CD14-positive monocyte (primary cell): ENCODE measurements around the gene DTL. TPM values are rescaled to one million over a fixed set of nuclear protein-coding genes. Genes with fewer than 3 reads are reported as not detected.

Experiments
- DNase-seq, 3 donors: peaks; one replicate each; pipeline ENCODE4 v3.0.0-alpha.2; 2011 to 2022
- H2AFZ ChIP-seq: 2 replicates; pipeline ENCODE4 v1.6.0; 2012; ENCODE audit warnings: mild to moderate bottlenecking, low read depth, low read length, inconsistent platforms; ENCODE audit not compliant: insufficient read depth, poor library complexity, severe bottlenecking
- H3K27ac ChIP-seq, 2 donors: 1 replicate in 1 of 2; 2 replicates in 1 of 2; pipeline ENCODE4 v1.5.1; 2012 to 2013; ENCODE audit warnings: low read length in 2 of 2, control low read depth in 1 of 2, inconsistent platforms in 1 of 2, low read depth in 1 of 2, mild to moderate bottlenecking in 1 of 2
- H3K27me3 ChIP-seq, 2 donors: one replicate each; pipeline versions ENCODE4 v1.6.0 to v1.6.1; 2011 to 2013; ENCODE audit warnings: low read length in 2 of 2; ENCODE audit not compliant: control insufficient read depth in 2 of 2, insufficient read depth in 2 of 2
- H3K36me3 ChIP-seq, 2 donors: replicated peaks in 1 of 2; 1 replicate in 1 of 2; 2 replicates in 1 of 2; pipeline versions ENCODE4 v1.5.1 to v1.6.1; 2012 to 2013; ENCODE audit warnings: low read length in 2 of 2, control low read depth in 1 of 2, inconsistent platforms in 1 of 2, mild to moderate bottlenecking in 1 of 2; ENCODE audit not compliant: insufficient read depth in 2 of 2, control insufficient read depth in 1 of 2
- H3K4me1 ChIP-seq, 2 donors: 1 replicate in 1 of 2; 2 replicates in 1 of 2; pipeline versions ENCODE4 v1.5.1 to v1.6.1; 2012 to 2013; ENCODE audit warnings: low read length in 2 of 2, control low read depth in 1 of 2, inconsistent platforms in 1 of 2, mild to moderate bottlenecking in 1 of 2, moderate library complexity in 1 of 2; ENCODE audit not compliant: insufficient read depth in 2 of 2, control insufficient read depth in 1 of 2
- H3K4me2 ChIP-seq: replicated peaks from 2 replicates; pipeline ENCODE3; 2012; ENCODE audit warnings: low read length, moderate library complexity, mild to moderate bottlenecking; ENCODE audit not compliant: poor library complexity, severe bottlenecking; ENCODE audit errors: extremely low read depth
- H3K4me3 ChIP-seq, 3 experiments: fragments of 200-600 bp in 1 of 3; sonication (generic) in 1 of 3; replicated peaks in 1 of 3; 1 replicate in 2 of 3; 2 replicates in 1 of 3; pipeline ENCODE4 v1.5.1; 2011 to 2013; ENCODE audit warnings: low read length in 3 of 3, mild to moderate bottlenecking in 3 of 3, control low read depth in 2 of 3, low read depth in 2 of 3, inconsistent platforms in 1 of 3, moderate library complexity in 1 of 3
- H3K79me2 ChIP-seq: 2 replicates; pipeline ENCODE4 v1.6.0; 2012; ENCODE audit warnings: mild to moderate bottlenecking, control low read depth, inconsistent platforms, low read length, moderate library complexity; ENCODE audit not compliant: insufficient read depth
- H3K9ac ChIP-seq: 2 replicates; pipeline ENCODE4 v1.6.0; 2017; ENCODE audit warnings: low read length, mild to moderate bottlenecking; ENCODE audit not compliant: insufficient read depth, poor library complexity, severe bottlenecking
- H3K9me3 ChIP-seq, 2 donors: replicated peaks in 1 of 2; 1 replicate in 1 of 2; 2 replicates in 1 of 2; pipeline versions ENCODE4 v1.5.1 to v1.6.1; 2012 to 2013; ENCODE audit warnings: low read length in 2 of 2, control low read depth in 1 of 2; ENCODE audit not compliant: control insufficient read depth in 1 of 2, insufficient read depth in 1 of 2
- H4K20me1 ChIP-seq: 2 replicates; pipeline ENCODE4 v1.6.0; 2012; ENCODE audit warnings: mild to moderate bottlenecking, low read length, control low read depth, moderate library complexity; ENCODE audit not compliant: insufficient read depth
- H3K27ac Mint-ChIP-seq, 7 donors: one replicate each; pipeline ENCODE4 v1.8.0; 2020; ENCODE audit warnings: mild to moderate bottlenecking in 7 of 7, mixed read lengths in 7 of 7, moderate library complexity in 6 of 7, inconsistent platforms in 2 of 7
- H3K27me3 Mint-ChIP-seq, 3 donors: one replicate each; pipeline ENCODE4 v1.8.0; 2021 to 2022; ENCODE audit warnings: low read depth in 3 of 3, mild to moderate bottlenecking in 3 of 3, mixed read lengths in 3 of 3, moderate library complexity in 3 of 3, inconsistent platforms in 1 of 3
- H3K36me3 Mint-ChIP-seq, 2 donors: one replicate each; pipeline ENCODE4 v1.8.0; 2020; ENCODE audit warnings: mixed read lengths in 2 of 2, inconsistent platforms in 1 of 2, mild to moderate bottlenecking in 1 of 2
- H3K4me1 Mint-ChIP-seq: one replicate; pipeline ENCODE4 v1.8.0; 2020; ENCODE audit warnings: mild to moderate bottlenecking, mixed read lengths
- H3K4me3 Mint-ChIP-seq, 2 donors: one replicate each; pipeline ENCODE4 v1.8.0; 2020; ENCODE audit warnings: mild to moderate bottlenecking in 2 of 2, mixed read lengths in 2 of 2, moderate library complexity in 1 of 2
- H3K9me3 Mint-ChIP-seq, 7 donors: one replicate each; pipeline ENCODE4 v1.8.0; 2020 to 2022; ENCODE audit warnings: mixed read lengths in 7 of 7, mild to moderate bottlenecking in 6 of 7, moderate library complexity in 6 of 7, inconsistent platforms in 2 of 7
- CTCF ChIP-seq: fragments of 200-600 bp; IDR thresholded peaks from one replicate; pipeline ENCODE4 v1.8.0; 2022; ENCODE audit warnings: antibody characterized with exemption, mild to moderate bottlenecking
- WGBS: methylation state at CpG from one replicate; pipeline ENCODE4 v1.1.5; 2013; ENCODE audit warnings: missing lambda C conversion rate; ENCODE audit not compliant: insufficient coverage; 5-methylcytosine and 5-hydroxymethylcytosine counted together
- intact Hi-C, 2 donors: fragments of 100-400 bp; cut with micrococcal nuclease; formaldehyde crosslinking; loops; one replicate each; pipeline versions ENCODE4 v1.15.0 to v1.15.1; 2023
- polyA plus RNA-seq, 3 donors: library from polyadenylated mRNA; depleted of rRNA in 1 of 3; unstranded in 2 of 3; stranded (reverse) in 1 of 3; fragments of 300-500 nt in 2 of 3; fragments of >200 nt in 1 of 3; fragmentation: Illumina TruSeq in 2 of 3; gene quantifications; 1 replicate in 2 of 3; 2 replicates in 1 of 3; pipeline ENCODE4 v1.2.3, GENCODE V29; 2012 to 2021

The DTL gene
- polyA plus RNA-seq, 3 donors, result not detected

GRCh38 chr1:212121779-212122178 lies 86.2 kb downstream of the DTL start:
- Mint-ChIP-seq H3K4me1 (peaks cover 15% of the 10 kb centered on the region), H3K27me3 (no peaks in the 10 kb centered on the region), H3K9me3 (no peaks in the 10 kb centered on the region), H3K27ac (no peak overlapping the region), H3K36me3 (peaks cover 0 to 5% of the 10 kb centered on the region in 2 donors), H3K4me3 (no peak overlapping the region)
- H3K36me3 ChIP-seq, result no peaks in the 10 kb centered on the region
- H3K27ac ChIP-seq, result no peak overlapping the region
- no peak for DNase-seq
- H3K9me3 ChIP-seq, result no peaks in the 10 kb centered on the region
- TF ChIP-seq CTCF, result no peak
- intact Hi-C loops, result no loop called here
- H3K27me3 ChIP-seq, result no peaks in the 10 kb centered on the region
- WGBS, result no CpG with 5 or more reads among the region's 2 CpGs
- H3K4me3 ChIP-seq, result no peak overlapping the region
- H3K4me2 ChIP-seq, result no peak overlapping the region
- no peak overlapping the region for H2AFZ ChIP-seq
- no peaks in the 10 kb centered on the region for H3K79me2 ChIP-seq
- no peak overlapping the region for H3K9ac ChIP-seq
- H3K4me1 ChIP-seq, result peaks cover 13 to 19% of the 10 kb centered on the region in 2 donors
- H4K20me1 ChIP-seq, result no peaks in the 10 kb centered on the region

- Histone ChIP-seq H4K20me1 (no peaks in the 10 kb centered on the region), H3K9ac (no peak overlapping the region), H3K9me3 (no peaks in the 10 kb centered on the region), H2AFZ (no peak overlapping the region), H3K27ac (peak overlapping the region in 1 of 2 donors; percentile 57), H3K27me3 (no peaks in the 10 kb centered on the region), H3K4me2 (no peak overlapping the region), H3K4me3 (no peak overlapping the region), H3K4me1 (peaks cover 13 to 19% of the 10 kb centered on the region in 2 donors), H3K36me3 (no peaks in the 10 kb centered on the region), H3K79me2 (no peaks in the 10 kb centered on the region)
- H3K9me3 Mint-ChIP-seq, result no peaks in the 10 kb centered on the region
- intact Hi-C loops, result no loop called here
- 80% methylated on average over 5 of the region's 11 CpGs for WGBS
- no peaks in the 10 kb centered on the region for H3K36me3 Mint-ChIP-seq
- peak overlapping the region in 5 of 7 donors; percentile 48 to 82 (median 51) for H3K27ac Mint-ChIP-seq
- H3K27me3 Mint-ChIP-seq, result peaks cover 0 to under 1% (median 0%) of the 10 kb centered on the region in 3 donors
- H3K4me3 Mint-ChIP-seq, result peak overlapping the region in 1 of 2 donors; percentile 26
- peaks cover 23% of the 10 kb centered on the region for H3K4me1 Mint-ChIP-seq
- TF ChIP-seq CTCF, result no peak
- DNase-seq, result peak; percentile 49 to 60 (median 59)
Observed at GRCh38 chr1:212124690-212125582, 89.4 kb downstream of the DTL start.
